Fibroblast of the aortic adventitia (primary cell): ENCODE data around the gene DENND1A. TPM values are rescaled to one million over a fixed set of nuclear protein-coding genes. Genes with fewer than 3 reads are reported as not detected.

ENCODE experiments used
- DNase-seq: peaks from one replicate; pipeline ENCODE4 v3.0.0-alpha.2; 2010; ENCODE audit warnings: low read depth
- H3K4me3 ChIP-seq: 2 replicates; pipeline ENCODE4 v1.5.1; 2011; ENCODE audit warnings: low read depth, mild to moderate bottlenecking, control low read depth, low read length, moderate library complexity
- CTCF ChIP-seq: IDR thresholded peaks from 2 replicates; pipeline ENCODE4 v1.5.1; 2011; ENCODE audit warnings: mild to moderate bottlenecking, low read length, control low read depth, inconsistent platforms; ENCODE audit not compliant: insufficient read depth
- total RNA-seq: library from RNA; depleted of rRNA; stranded (reverse); fragments of >200 nt; gene quantifications from 2 replicates; pipeline ENCODE4 v1.2.3, GENCODE V29; 2012; ENCODE audit warnings: low replicate concordance

The DENND1A gene
- total RNA-seq, 1 donor: 27.7 TPM

GRCh38 chr9:123615381-123615780, 314.5 kb downstream of the DENND1A start:
- TF ChIP-seq CTCF: no peak
- DNase-seq: no peak
- H3K4me3 ChIP-seq: no peak overlapping the region

GRCh38 chr9:123614306-123615263, 315.3 kb downstream of the DENND1A start:
- TF ChIP-seq CTCF: no peak
- no peak for DNase-seq
- no peak overlapping the region for H3K4me3 ChIP-seq

DNA sequence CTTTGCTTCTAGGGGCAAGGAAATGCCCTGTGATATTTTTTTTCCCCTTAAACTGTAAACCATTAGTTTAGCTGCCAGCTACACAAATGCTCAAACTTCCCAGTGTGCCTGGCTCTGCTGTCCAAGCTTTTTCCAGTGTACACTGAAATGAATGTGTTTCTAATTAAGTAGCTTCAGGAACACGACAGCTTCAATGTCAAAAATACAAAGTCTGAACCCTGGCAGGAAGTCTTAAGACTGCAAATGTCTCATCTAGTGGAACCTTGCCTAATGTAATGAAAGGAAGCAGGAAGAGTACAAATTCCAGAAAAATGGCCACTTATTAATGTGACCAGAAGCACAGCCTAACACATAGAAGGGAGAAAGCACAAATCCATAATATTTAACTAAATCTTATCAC, 318.7 kb downstream of the DENND1A start:
- peak; percentile 65 for DNase-seq
- no peak overlapping the region for H3K4me3 ChIP-seq
- TF ChIP-seq CTCF: no peak

DNA sequence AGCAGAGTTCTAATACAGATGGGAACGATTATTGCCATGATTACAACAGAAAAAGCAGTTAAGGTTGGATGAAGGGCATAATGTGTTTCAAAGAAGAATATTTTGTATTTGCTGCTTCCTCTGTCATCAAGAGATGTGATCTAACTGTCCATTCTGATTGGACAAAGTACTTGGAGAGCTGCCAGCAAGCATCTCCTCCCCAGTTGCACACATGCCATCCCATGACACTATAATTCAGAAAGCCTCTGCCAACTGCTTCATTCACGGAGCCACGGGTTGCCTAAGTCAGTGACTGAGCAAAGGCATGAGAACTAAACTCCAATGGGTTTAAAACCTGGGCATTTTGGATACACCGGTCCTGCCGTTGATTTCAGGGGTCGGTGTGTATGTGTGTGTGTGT, 320.1 kb downstream of the DENND1A start:
- TF ChIP-seq CTCF: no peak
- no peak overlapping the region for H3K4me3 ChIP-seq
- DNase-seq: no peak

DNA sequence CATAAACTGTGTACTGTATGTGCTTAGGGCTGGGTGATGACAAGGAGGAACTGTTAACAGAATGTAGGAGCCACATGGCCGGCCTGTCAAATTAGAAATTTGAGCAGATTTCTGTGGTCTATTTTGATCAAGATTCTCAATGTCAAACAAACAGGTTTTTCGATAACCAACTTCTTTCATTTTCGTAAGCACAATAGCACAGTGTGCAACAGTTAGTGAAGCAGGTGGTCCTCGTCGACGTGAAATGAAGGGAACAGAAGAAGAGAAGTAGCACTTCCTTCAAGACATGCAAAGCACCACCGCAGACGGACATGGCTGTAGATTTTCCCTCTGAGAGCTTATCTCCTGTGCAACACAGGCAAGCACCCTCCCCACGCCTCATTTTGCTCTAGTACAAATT, 321.8 kb downstream of the DENND1A start:
- no peak overlapping the region for H3K4me3 ChIP-seq
- DNase-seq: no peak
- no peak for TF ChIP-seq CTCF

DNA sequence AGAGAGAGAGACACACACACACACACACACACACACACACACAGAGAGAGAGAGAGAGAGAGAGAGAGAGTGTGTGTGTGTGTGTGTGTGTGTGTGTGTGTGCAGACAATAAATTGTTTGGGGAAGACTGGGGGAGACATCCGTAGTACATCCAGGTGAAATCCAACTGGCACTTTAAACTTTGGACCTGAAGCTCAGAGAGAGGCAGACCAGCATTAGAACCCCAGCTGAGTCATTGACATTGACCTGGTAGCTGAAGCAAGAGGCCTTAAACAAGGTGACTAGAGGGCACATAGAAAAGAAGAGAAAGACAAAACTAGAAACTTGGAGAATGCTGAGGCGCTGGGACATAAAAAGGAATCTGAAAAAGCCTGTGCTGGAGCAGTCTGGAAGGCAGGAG, 322.4 kb downstream of the DENND1A start:
- no peak for TF ChIP-seq CTCF
- H3K4me3 ChIP-seq: no peak overlapping the region
- no peak for DNase-seq

- TF ChIP-seq CTCF: no peak
- no peak overlapping the region for H3K4me3 ChIP-seq
- no peak for DNase-seq
Observed at GRCh38 chr9:123606141-123606540, 323.8 kb downstream of the DENND1A start.
